Measurements from ENCODE around the gene VTI1B. TPM values are rescaled to one million over a fixed set of nuclear protein-coding genes. Genes with fewer than 3 reads are reported as not detected.
"Not testable (repeated sequence)": the region's sequence is repeated elsewhere in the genome, so short reads cannot be mapped to it uniquely, and the experiment has no call there.

The VTI1B gene
- total RNA-seq, 1 experiment from 2014 or later, result 117 TPM

GRCh38 chr14:67719866-67720265, 45.4 kb upstream of the VTI1B start:
- Mint-ChIP-seq H3K4me1 (ENCODE audit: low read depth, unreplicated experiment) (peaks cover 11% of the 10 kb centered on the region), H3K4me3 (ENCODE audit: unreplicated experiment) (no peak overlapping the region), H3K27me3 (ENCODE audit: insufficient read depth, unreplicated experiment) (no peaks in the 10 kb centered on the region), H3K9me3 (ENCODE audit: unreplicated experiment) (no peaks in the 10 kb centered on the region), H3K36me3 (ENCODE audit: insufficient read depth, unreplicated experiment) (no peaks in the 10 kb centered on the region), H3K27ac (ENCODE audit: unreplicated experiment) (no peak overlapping the region)
- Histone ChIP-seq H3K4me3 (ENCODE audit: low read depth, low read length) (no peak overlapping the region), H3K4me1 (no peaks in the 10 kb centered on the region), H3K9me3 (no peaks in the 10 kb centered on the region), H3K36me3 (ENCODE audit: control insufficient read depth, insufficient read depth, low read length) (no peaks in the 10 kb centered on the region), H3K27me3 (replicated peaks; ENCODE audit: control insufficient read depth, insufficient read depth, low read length) (no peaks in the 10 kb centered on the region; the same call in 1 of the 2 replicates)
- DNase-seq, result no peak
- POLR2A ChIA-PET, result no interaction called here
- intact Hi-C loops (cut with micrococcal nuclease; ENCODE audit: unreplicated experiment), result no loop called here
- no peak for TF ChIP-seq CTCF (IDR thresholded peaks at IDR 0.05; ENCODE audit: insufficient read depth in 1 of 2, low read depth in 1 of 2, low read length in 1 of 2, severe bottlenecking in 1 of 2, unreplicated experiment in 1 of 2)
- CTCF ChIA-PET, result no interaction called here
- no TSS peak for BruUV-seq (replicated peaks)

GRCh38 chr14:67719385-67719784, 45.0 kb upstream of the VTI1B start:
- BruUV-seq (replicated peaks); H3K27ac Mint-ChIP-seq (ENCODE audit: unreplicated experiment); CTCF ChIA-PET; POLR2A ChIA-PET; intact Hi-C loops (cut with micrococcal nuclease; ENCODE audit: unreplicated experiment); H3K9me3 ChIP-seq; H3K36me3 Mint-ChIP-seq (ENCODE audit: insufficient read depth, unreplicated experiment); H3K9me3 Mint-ChIP-seq (ENCODE audit: unreplicated experiment); H3K4me3 Mint-ChIP-seq (ENCODE audit: unreplicated experiment); H3K4me1 ChIP-seq; DNase-seq; H3K27me3 Mint-ChIP-seq (ENCODE audit: insufficient read depth, unreplicated experiment); H3K36me3 ChIP-seq (ENCODE audit: control insufficient read depth, insufficient read depth, low read length); H3K4me3 ChIP-seq (ENCODE audit: low read depth, low read length); H3K27me3 ChIP-seq (replicated peaks; ENCODE audit: control insufficient read depth, insufficient read depth, low read length): not testable (repeated sequence)
- peaks cover 11% of the 10 kb centered on the region for H3K4me1 Mint-ChIP-seq (ENCODE audit: low read depth, unreplicated experiment)

- H3K27me3 ChIP-seq (replicated peaks; ENCODE audit: control insufficient read depth, insufficient read depth, low read length), result no peaks in the 10 kb centered on the region
- DNase-seq, result no peak
- Mint-ChIP-seq H3K9me3 (ENCODE audit: unreplicated experiment) (no peaks in the 10 kb centered on the region), H3K27ac (ENCODE audit: unreplicated experiment) (no peak overlapping the region), H3K36me3 (ENCODE audit: insufficient read depth, unreplicated experiment) (no peaks in the 10 kb centered on the region), H3K27me3 (ENCODE audit: insufficient read depth, unreplicated experiment) (no peaks in the 10 kb centered on the region), H3K4me1 (ENCODE audit: low read depth, unreplicated experiment) (peaks cover 11% of the 10 kb centered on the region), H3K4me3 (ENCODE audit: unreplicated experiment) (no peak overlapping the region)
- no peaks in the 10 kb centered on the region for H3K36me3 ChIP-seq (ENCODE audit: control insufficient read depth, insufficient read depth, low read length)
- no peaks in the 10 kb centered on the region for H3K9me3 ChIP-seq
- BruUV-seq (replicated peaks), result no TSS peak
- no peak for TF ChIP-seq CTCF (IDR thresholded peaks at IDR 0.05; ENCODE audit: insufficient read depth in 1 of 2, low read depth in 1 of 2, low read length in 1 of 2, severe bottlenecking in 1 of 2, unreplicated experiment in 1 of 2)
- intact Hi-C loops (cut with micrococcal nuclease; ENCODE audit: unreplicated experiment), result no loop called here
- no peak overlapping the region for H3K4me3 ChIP-seq (ENCODE audit: low read depth, low read length)
- ChIA-PET POLR2A (no interaction called here), CTCF (no interaction called here)
- H3K4me1 ChIP-seq, result no peaks in the 10 kb centered on the region
Observed at GRCh38 chr14:67718265-67718664, 43.8 kb upstream of the VTI1B start.

GRCh38 chr14:67717048-67717447, 42.6 kb upstream of the VTI1B start:
- no peaks in the 10 kb centered on the region; the same call in 1 of the 2 replicates for H3K9me3 ChIP-seq
- no peaks in the 10 kb centered on the region for H3K36me3 Mint-ChIP-seq (ENCODE audit: insufficient read depth, unreplicated experiment)
- no peak for TF ChIP-seq CTCF (IDR thresholded peaks at IDR 0.05; ENCODE audit: insufficient read depth in 1 of 2, low read depth in 1 of 2, low read length in 1 of 2, severe bottlenecking in 1 of 2, unreplicated experiment in 1 of 2)
- CTCF ChIA-PET, result no interaction called here
- H3K27me3 ChIP-seq (replicated peaks; ENCODE audit: control insufficient read depth, insufficient read depth, low read length), result no peaks in the 10 kb centered on the region
- peaks cover under 1% of the 10 kb centered on the region for H3K9me3 Mint-ChIP-seq (ENCODE audit: unreplicated experiment)
- intact Hi-C loops (cut with micrococcal nuclease; ENCODE audit: unreplicated experiment), result no loop called here
- no peak for DNase-seq
- no peak overlapping the region for H3K4me3 Mint-ChIP-seq (ENCODE audit: unreplicated experiment)
- no peaks in the 10 kb centered on the region for H3K27me3 Mint-ChIP-seq (ENCODE audit: insufficient read depth, unreplicated experiment)
- H3K27ac Mint-ChIP-seq (ENCODE audit: unreplicated experiment), result no peak overlapping the region
- no peaks in the 10 kb centered on the region for H3K4me1 ChIP-seq
- POLR2A ChIA-PET, result no interaction called here
- peaks cover 11% of the 10 kb centered on the region for H3K4me1 Mint-ChIP-seq (ENCODE audit: low read depth, unreplicated experiment)
- no TSS peak for BruUV-seq (replicated peaks)
- no peak overlapping the region for H3K4me3 ChIP-seq (ENCODE audit: low read depth, low read length)
- H3K36me3 ChIP-seq (ENCODE audit: control insufficient read depth, insufficient read depth, low read length), result no peaks in the 10 kb centered on the region
